Glutamatergic neuron (in vitro differentiated cells): ENCODE results near the gene SLCO3A1. TPM values are rescaled to one million over a fixed set of nuclear protein-coding genes. Genes with fewer than 3 reads are reported as not detected.

ENCODE experiments used
- DNase-seq: peaks from one replicate; pipeline ENCODE4 v3.0.0; 2022
- H3K27ac Mint-ChIP-seq: one replicate; pipeline ENCODE4 v1.8.0; 2020; ENCODE audit warnings: mild to moderate bottlenecking, mixed read lengths, inconsistent platforms; ENCODE audit not compliant: unreplicated experiment
- H3K27me3 Mint-ChIP-seq: one replicate; pipeline ENCODE4 v1.8.0; 2020; ENCODE audit warnings: mild to moderate bottlenecking, moderate library complexity, mixed read lengths, inconsistent platforms; ENCODE audit not compliant: unreplicated experiment
- H3K36me3 Mint-ChIP-seq: one replicate; pipeline ENCODE4 v1.8.0; 2020; ENCODE audit warnings: mild to moderate bottlenecking, mixed read lengths, inconsistent platforms; ENCODE audit not compliant: unreplicated experiment
- H3K4me1 Mint-ChIP-seq: one replicate; pipeline ENCODE4 v1.8.0; 2020; ENCODE audit warnings: mild to moderate bottlenecking, low read depth, mixed read lengths, inconsistent platforms; ENCODE audit not compliant: unreplicated experiment
- H3K4me3 Mint-ChIP-seq: one replicate; pipeline ENCODE4 v1.8.0; 2020; ENCODE audit warnings: mild to moderate bottlenecking, mixed read lengths, inconsistent platforms; ENCODE audit not compliant: unreplicated experiment
- H3K9me3 Mint-ChIP-seq: one replicate; pipeline ENCODE4 v1.8.0; 2020; ENCODE audit warnings: mild to moderate bottlenecking, moderate library complexity, mixed read lengths, inconsistent platforms; ENCODE audit not compliant: unreplicated experiment
- total RNA-seq: library from RNA; stranded (reverse); fragmentation: NEBNext Ultra II Directional; extraction: Animal tissue kit (Norgen Biotek cat#: 25700); gene quantifications from one replicate; pipeline ENCODE4 v1.2.1, GENCODE V29; 2021; ENCODE audit not compliant: unreplicated experiment
- TF ChIP-seq, protein P1 (sequence below): fragments of 200-600 bp; sonication (generic); IDR thresholded peaks from one replicate; pipeline ENCODE4 v1.5.0; 2021; ENCODE audit not compliant: partially characterized antibody, unreplicated experiment

The SLCO3A1 gene
- total RNA-seq, 1 donor from 2014 or later, result 27.9 TPM

DNA sequence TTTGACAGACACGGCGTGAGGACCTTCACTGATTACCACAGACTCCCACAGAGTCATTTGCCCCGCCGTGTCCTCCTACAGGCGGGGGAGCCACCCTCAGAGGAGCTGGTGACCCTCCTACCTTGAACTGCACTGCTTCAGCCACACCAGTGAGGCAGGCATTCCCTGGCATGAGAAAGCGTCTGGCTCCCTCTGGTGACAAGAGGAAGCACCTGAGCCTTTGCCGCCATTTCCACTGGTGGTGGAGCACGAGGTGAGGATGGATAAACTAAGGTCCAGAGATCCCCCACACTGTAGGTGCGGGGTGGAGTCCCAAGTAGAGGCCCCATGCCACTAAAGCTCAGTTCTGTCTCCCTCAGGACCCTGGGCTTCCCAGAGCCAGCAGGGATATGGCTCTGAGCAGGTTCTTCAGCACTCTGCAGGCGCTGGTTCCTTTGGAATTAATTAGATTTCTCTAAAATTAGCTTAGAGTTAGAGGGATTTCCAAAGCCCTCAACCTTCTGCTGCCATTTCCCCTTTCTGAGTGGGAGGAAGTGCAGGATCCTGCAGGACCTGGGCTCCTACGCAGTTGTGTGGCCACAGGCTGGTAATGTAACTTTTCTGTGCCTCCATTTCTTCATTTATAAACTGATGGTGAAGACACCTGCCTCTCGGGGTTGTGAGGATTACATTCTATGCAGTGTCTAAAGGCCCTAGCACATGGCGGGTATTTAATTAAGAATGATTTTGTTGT, 224.0 kb downstream of the SLCO3A1 start:
- Mint-ChIP-seq H3K27me3 (peaks cover 7% of the 10 kb centered on the region), H3K4me3 (no peak overlapping the region), H3K27ac (no peak overlapping the region)

DNA sequence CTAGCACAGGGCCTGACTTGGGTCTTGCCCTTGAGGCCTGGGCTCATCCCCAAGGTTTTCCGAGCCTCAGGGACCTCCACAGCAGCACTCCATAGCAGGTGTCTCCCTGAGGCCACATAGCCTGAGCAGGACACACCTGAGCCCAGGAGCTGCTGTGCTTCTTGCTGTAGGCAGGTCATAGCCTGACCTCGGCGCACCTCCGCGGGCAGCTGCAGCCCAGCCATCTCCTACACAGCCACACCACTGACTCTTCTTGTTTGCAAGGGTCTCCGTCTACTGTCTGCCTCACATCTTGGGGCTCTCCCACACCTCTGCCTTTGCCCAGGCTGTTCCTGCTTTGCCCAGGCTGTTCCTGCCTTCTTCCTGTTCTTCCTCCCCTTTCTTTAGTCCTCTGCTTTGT, 224.8 kb downstream of the SLCO3A1 start:
- Mint-ChIP-seq H3K4me3 (no peak overlapping the region), H3K9me3 (peaks cover 9% of the 10 kb centered on the region)
- TF ChIP-seq, protein P1, sequence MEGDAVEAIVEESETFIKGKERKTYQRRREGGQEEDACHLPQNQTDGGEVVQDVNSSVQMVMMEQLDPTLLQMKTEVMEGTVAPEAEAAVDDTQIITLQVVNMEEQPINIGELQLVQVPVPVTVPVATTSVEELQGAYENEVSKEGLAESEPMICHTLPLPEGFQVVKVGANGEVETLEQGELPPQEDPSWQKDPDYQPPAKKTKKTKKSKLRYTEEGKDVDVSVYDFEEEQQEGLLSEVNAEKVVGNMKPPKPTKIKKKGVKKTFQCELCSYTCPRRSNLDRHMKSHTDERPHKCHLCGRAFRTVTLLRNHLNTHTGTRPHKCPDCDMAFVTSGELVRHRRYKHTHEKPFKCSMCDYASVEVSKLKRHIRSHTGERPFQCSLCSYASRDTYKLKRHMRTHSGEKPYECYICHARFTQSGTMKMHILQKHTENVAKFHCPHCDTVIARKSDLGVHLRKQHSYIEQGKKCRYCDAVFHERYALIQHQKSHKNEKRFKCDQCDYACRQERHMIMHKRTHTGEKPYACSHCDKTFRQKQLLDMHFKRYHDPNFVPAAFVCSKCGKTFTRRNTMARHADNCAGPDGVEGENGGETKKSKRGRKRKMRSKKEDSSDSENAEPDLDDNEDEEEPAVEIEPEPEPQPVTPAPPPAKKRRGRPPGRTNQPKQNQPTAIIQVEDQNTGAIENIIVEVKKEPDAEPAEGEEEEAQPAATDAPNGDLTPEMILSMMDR, result no peak

More for the DNA sequence above, 224.0 kb downstream of the SLCO3A1 start:
- TF ChIP-seq, protein P1, result peak; percentile 63
- peak; percentile 79 for DNase-seq
- Mint-ChIP-seq H3K4me1 (peaks cover 12% of the 10 kb centered on the region), H3K9me3 (peaks cover 9% of the 10 kb centered on the region), H3K36me3 (no peaks in the 10 kb centered on the region)

DNA sequence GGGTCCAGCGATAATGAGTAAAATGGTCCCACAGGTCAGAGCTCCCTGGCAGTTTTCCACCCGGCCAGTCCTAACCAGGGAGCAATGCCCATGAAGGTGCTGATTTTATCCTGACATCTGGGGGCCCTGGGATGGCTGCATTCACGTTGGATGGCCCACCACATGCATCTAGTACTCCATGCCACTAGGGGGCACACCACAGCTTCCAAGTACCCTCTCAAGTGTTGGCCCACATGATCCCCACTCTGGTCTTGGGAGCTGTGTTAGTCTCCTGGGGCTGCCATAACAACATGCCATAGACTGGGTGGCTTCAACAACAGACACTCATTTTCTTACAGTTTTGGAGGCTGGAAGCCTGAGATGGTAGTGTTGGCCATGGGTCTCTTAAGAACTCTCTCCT, 225.5 kb downstream of the SLCO3A1 start:
- H3K27me3 Mint-ChIP-seq, result peaks cover 7% of the 10 kb centered on the region
- peaks cover 12% of the 10 kb centered on the region for H3K4me1 Mint-ChIP-seq
- H3K4me3 Mint-ChIP-seq, result no peak overlapping the region
- no peak overlapping the region for H3K27ac Mint-ChIP-seq
- no peaks in the 10 kb centered on the region for H3K36me3 Mint-ChIP-seq
- peak; percentile 36 for DNase-seq
- peaks cover 9% of the 10 kb centered on the region for H3K9me3 Mint-ChIP-seq
- TF ChIP-seq, protein P1, result peak; percentile 57

More for the DNA sequence above, 224.8 kb downstream of the SLCO3A1 start:
- no peak for DNase-seq
- Mint-ChIP-seq H3K27me3 (peaks cover 7% of the 10 kb centered on the region), H3K36me3 (no peaks in the 10 kb centered on the region), H3K4me1 (peaks cover 12% of the 10 kb centered on the region), H3K27ac (no peak overlapping the region)

DNA sequence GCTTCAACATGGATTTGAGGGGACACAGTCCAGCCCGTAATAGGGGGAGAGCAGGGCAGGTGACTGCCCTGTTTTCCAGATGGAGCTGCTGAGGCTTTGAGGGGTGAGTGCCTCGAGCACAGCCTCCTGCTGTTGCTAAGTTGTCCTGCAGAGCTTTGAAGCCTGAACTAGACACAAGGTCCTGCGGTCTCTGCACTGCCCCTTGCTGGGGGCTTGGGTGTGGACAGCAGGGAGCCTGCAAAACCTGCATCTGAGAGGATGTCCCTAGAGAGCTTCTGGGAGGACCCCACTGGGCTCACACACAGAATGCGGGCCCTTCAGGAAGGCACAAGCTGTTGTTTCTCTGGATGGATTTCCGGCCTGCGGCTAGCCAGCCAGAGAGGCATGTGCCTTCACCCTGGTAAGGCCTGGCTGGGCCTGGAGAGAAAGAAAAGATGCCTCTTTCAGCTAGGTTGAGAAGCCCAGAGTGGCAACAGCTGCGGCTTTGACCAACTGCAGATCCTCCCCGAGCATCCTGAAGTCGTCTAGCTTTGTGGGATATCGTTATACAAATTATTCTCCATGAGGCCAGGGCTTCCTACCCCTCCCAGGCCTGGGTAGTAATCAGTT, 226.2 kb downstream of the SLCO3A1 start:
- Mint-ChIP-seq H3K36me3 (no peaks in the 10 kb centered on the region), H3K27me3 (peaks cover 7% of the 10 kb centered on the region), H3K4me1 (peaks cover 13% of the 10 kb centered on the region), H3K9me3 (peaks cover 9% of the 10 kb centered on the region), H3K4me3 (no peak overlapping the region), H3K27ac (no peak overlapping the region)
- peak; percentile 40 for DNase-seq
- TF ChIP-seq, protein P1, result no peak
